GM18868 (cell line): ENCODE measurements around the gene GPR173.

Experiments used
- ATAC-seq: cut with Tn5 transposase; IDR thresholded peaks from one replicate; pipeline ENCODE4 v1.9.1; 2021; ENCODE audit warnings: mild to moderate bottlenecking, moderate library complexity; ENCODE audit not compliant: unreplicated experiment

The GPR173 gene, protein sequence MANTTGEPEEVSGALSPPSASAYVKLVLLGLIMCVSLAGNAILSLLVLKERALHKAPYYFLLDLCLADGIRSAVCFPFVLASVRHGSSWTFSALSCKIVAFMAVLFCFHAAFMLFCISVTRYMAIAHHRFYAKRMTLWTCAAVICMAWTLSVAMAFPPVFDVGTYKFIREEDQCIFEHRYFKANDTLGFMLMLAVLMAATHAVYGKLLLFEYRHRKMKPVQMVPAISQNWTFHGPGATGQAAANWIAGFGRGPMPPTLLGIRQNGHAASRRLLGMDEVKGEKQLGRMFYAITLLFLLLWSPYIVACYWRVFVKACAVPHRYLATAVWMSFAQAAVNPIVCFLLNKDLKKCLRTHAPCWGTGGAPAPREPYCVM

DNA sequence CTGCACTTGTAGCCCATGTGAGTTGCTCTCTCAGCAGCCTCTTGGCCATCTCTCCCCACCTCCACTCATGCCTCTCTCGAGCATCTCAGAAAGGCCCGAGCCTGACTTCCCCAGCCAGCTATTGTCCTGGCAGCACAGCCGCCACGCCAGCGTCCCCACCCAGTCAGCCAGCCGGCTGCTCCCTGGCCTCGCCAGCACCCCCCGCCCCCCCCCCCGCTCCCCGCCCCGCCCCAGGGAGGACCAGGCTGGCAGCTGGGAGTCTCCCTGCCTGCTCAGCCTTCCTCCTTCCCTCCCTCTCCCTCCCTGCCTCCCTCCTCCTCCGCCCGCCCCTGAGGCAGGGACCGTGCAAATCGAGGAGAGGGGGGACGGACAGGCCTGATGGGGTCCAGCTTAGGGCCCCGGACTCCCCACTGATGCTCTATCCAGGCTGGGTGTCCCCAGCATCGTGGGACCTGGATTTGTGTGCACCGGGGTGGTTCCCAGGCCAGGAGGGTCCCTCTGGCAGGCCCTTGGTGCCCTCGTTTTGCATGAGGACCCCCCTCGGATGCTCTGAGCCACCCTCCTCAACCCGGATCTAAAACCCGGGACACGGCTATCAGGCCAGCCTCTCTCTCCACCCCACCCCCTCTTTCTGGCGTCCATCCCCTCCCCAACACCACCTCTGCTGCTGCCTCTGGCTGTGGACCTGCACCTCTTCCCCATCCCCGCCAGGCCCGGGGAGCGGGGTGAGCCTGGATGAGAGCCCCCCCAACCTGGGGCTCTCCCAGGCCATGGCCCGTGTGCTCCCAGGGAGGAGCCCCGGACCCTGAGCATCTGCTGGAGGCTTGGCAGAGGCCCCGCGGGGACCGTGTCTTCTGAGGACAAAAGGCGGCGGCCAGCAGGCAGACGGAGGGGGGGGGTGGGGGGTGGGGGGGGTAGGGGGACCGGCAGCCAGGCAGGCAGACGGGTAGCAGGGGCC lies at the start of gene GPR173:
TSS of gene GPR173 (plus strand) at position 621 of the 958 bp plus-strand sequence. CDS start 27,833 bp downstream, outside the sequence.
- no peak for ATAC-seq

GRCh38 chrX:53000447-53001135 lies 48.0 kb upstream of the GPR173 start:
- no peak for ATAC-seq

DNA sequence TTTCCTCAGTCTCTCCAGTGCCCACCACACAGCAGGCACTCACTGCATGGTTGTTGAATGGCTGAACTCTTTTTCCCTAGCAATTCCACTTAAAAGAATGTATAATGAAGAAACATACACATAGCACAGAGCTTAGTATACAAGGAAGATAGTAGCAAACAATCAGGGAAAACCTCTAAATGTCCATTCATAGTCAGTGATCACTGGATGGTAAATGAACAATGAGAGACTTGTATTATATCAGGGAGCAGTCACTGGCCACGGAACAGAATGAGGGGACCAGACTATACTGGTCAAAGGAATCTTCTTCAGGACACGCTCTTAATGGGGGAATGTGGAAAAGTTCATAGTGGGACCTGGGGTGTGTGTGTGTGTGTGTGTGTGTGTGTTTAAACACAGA lies 46.6 kb upstream of the GPR173 start:
- no peak for ATAC-seq

- ATAC-seq: no peak
Measured at GRCh38 chrX:53003111-53003510, 45.5 kb upstream of the GPR173 start.

- ATAC-seq: no peak
Measured at GRCh38 chrX:53004038-53004437, 44.6 kb upstream of the GPR173 start.

- no peak for ATAC-seq
Measured at GRCh38 chrX:53004811-53005210, 43.8 kb upstream of the GPR173 start.

- ATAC-seq: no peak
Measured at GRCh38 chrX:53005327-53005726, 43.3 kb upstream of the GPR173 start.

DNA sequence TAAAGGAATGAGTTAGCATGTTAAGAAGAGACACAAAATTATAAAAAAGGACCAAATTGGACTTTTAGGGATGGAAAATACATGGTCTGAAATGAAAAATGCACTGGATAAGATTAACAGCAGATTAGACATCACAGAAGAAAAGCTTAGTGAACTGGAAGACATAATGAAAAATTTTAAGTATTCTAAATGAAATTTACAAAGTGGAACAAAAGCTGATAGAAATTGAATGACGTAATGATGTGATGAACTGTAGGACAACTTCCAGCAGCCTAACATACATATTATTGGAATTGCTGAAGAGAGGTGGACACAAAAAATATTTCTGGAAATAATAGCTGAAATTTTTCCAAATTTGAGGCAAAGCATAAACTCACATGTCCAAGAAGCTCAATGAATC lies 39.6 kb upstream of the GPR173 start:
- ATAC-seq: no peak

DNA sequence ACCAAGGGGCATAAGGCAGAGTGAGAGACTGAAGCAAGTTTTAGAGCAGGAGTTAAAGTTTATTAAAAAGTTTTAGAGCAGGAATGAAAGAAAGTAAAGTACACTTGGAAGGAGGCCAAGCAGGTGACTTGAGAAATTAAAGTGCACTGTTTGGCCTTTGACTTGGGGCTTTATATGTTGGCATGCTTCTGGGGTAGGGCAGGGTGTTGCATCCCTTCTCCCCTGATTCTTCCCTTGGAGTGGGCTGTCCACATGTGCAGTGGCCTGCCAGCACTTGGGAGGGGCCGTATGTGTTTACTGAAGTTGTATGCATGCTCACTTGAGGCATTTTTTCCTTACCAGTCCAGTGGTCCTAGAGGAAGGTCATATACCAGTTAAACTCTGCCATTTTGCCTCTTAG lies 35.3 kb upstream of the GPR173 start:
- no peak for ATAC-seq

GRCh38 chrX:53018627-53019026 lies 30.0 kb upstream of the GPR173 start:
- no peak for ATAC-seq

GRCh38 chrX:53022381-53022780 lies 26.2 kb upstream of the GPR173 start:
- ATAC-seq: no peak

DNA sequence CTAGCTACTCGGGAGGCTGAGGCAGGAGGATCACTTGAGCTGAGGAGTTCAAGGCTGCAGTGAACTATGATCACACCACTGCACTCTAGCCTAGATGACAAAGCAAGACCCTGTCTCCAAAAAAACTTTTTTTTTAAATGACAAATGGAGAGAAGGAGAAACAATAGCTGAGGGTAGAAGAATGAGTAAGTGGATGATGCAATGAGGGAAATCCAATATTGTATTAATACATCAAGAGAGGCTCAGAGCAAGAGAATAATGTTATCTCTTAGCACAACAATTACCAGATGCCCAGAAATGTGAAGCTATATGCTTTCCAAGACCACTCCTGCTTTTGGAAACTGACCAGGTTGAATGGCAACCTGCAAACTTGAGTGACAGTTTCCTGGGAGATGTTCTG lies 19.9 kb upstream of the GPR173 start:
- no peak for ATAC-seq

GRCh38 chrX:53031380-53031779 lies 17.2 kb upstream of the GPR173 start:
- ATAC-seq: no peak

GRCh38 chrX:53036149-53036548 lies 12.4 kb upstream of the GPR173 start:
- ATAC-seq: no peak

GRCh38 chrX:53039236-53039635 lies 9.4 kb upstream of the GPR173 start:
- ATAC-seq: no peak

- ATAC-seq: no peak
Measured at GRCh38 chrX:53044995-53045394, 3.6 kb upstream of the GPR173 start.

GRCh38 chrX:53047228-53047627 lies 1.4 kb upstream of the GPR173 start:
- no peak for ATAC-seq

GRCh38 chrX:53049127-53049517 lies 533 bp downstream of the GPR173 start:
- ATAC-seq: no peak

DNA sequence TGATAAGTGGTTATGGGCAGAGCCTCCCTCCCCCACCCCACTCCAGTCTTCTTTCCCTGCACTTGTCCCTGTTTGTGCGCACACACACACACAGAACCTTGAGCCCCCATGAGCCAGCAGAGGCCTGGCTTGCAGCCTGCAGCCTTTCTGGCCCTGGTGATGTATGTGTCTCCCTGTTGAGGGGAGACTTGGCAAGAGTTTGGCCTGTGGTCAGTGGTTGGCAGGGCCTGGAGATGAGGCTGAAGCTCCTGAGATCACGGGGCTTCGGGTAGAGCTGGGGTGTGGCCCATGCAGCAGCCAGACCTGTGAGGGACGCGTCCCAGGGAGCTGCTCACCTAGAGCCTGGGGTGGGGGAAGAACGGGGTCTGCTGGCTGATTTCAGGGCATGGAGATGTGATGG lies 2.3 kb downstream of the GPR173 start:
- ATAC-seq: no peak

DNA sequence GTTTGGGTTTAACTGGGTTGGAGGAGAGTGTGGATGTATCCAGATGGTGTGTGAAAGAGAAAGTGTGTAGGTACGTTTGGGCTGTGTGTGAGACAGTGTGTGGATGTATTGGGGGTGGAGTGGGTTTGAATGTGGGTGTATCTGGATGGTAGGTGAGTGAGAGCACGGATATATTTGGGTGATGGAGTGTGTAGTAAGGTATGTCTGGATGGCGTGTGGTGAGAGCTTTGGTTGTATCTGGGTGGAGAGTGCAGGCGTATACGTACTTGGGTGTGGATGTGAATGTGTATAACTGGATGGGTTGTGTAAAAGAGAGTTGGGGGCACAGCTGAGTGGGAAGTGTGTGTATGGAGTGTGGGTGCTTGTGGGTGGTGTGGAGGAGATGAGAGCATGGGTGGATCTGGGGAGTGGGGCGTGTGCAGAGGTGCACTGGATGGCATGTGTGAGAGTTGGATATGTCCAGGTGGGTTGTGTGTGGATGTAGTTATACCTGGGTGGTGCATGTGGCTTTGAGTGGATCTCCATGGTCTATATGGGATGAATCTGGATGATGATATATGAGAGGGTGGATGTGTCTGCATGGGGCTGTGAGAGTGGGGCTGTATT lies 6.8 kb downstream of the GPR173 start:
- no peak for ATAC-seq

GRCh38 chrX:53056292-53056691 lies 7.7 kb downstream of the GPR173 start:
- no peak for ATAC-seq
